HG03095 (cell line): ENCODE measurements around the gene ITGA2B.
"Not testable (repeated sequence)": the region's sequence is repeated elsewhere in the genome, so short reads cannot be mapped to it uniquely, and the experiment has no call there.

Experiments
- ATAC-seq: cut with Tn5 transposase; IDR thresholded peaks from one replicate; pipeline ENCODE4 v1.9.1; 2021; ENCODE audit warnings: moderate library complexity; ENCODE audit not compliant: unreplicated experiment

The ITGA2B gene

DNA sequence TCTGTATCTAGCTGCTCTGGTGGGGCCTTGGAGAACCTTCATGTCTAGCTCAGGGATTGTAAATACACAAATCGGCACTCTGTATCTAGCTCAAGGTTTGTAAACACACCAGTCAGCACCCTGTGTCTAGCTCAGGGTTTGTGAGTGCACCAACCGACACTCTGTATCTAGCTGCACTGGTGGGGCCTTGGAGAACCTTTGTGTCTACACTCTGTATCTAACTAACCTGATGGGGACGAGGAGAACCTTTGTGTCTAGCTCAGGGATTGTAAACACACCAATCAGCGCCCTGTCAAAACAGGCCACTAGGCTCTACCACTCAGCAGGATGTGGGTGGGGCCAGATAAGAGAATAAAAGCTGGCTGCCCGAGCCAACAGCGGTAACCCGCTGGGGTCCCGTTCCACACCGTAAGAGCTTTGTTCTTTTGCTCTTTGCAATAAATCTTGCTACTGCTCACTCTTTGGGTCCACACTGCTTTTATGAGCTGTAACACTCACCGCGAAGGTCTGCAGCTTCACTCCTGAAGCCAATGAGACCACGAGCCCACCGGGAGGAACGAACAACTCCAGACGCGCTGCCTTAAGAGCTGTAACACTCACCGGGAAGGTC lies 19.9 kb downstream of the ITGA2B start:
- not testable (repeated sequence) for ATAC-seq

- not testable (repeated sequence) for ATAC-seq
Measured at GRCh38 chr17:44368391-44369243, 20.8 kb downstream of the ITGA2B start.

GRCh38 chr17:44367231-44367979 lies 22.0 kb downstream of the ITGA2B start:
- no peak for ATAC-seq

GRCh38 chr17:44365051-44365450 lies 24.4 kb downstream of the ITGA2B start:
- not testable (repeated sequence) for ATAC-seq

- ATAC-seq: no peak
Measured at GRCh38 chr17:44363613-44364159, 25.8 kb downstream of the ITGA2B start, which contains the start of gene FAM171A2. Gene FAM171A2, minus strand, starts transcription at chr17:44363853. Its CDS starts 139 bp downstream, at chr17:44363714.

DNA sequence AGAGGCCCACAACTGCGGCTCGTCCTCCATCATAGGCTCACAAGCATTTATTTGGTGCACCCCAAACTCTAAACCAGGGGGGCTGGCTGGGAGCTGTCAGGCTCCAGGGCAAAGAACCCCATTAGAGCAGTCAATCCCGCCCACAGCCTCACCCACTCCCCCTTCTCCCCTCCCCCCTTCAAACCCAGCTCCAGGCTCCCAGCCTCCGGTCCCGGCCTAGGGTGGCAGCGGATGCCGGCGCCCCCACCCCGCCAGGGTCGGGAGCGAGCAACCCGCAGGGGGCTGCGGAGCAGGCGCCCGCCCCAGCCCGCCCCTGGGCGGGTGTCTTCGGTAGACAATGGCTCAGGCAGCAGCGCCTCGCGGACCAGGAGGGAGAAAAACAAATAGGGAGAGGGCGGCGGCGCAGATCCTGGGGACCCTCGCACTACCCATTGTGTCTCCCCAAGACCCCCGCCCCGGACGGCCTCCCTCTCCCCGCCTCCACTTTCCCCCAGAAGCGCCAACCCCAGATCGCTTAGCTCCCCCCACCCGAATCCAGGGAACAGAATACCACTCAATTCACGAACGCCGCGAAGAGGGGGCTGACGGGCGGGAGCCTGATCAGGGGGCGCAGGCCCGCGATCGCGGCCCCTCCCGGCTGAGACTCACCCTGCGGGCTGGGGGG lies 26.4 kb downstream of the ITGA2B start:
- no peak for ATAC-seq

GRCh38 chr17:44362459-44362948 lies 26.9 kb downstream of the ITGA2B start:
- ATAC-seq: no peak

DNA sequence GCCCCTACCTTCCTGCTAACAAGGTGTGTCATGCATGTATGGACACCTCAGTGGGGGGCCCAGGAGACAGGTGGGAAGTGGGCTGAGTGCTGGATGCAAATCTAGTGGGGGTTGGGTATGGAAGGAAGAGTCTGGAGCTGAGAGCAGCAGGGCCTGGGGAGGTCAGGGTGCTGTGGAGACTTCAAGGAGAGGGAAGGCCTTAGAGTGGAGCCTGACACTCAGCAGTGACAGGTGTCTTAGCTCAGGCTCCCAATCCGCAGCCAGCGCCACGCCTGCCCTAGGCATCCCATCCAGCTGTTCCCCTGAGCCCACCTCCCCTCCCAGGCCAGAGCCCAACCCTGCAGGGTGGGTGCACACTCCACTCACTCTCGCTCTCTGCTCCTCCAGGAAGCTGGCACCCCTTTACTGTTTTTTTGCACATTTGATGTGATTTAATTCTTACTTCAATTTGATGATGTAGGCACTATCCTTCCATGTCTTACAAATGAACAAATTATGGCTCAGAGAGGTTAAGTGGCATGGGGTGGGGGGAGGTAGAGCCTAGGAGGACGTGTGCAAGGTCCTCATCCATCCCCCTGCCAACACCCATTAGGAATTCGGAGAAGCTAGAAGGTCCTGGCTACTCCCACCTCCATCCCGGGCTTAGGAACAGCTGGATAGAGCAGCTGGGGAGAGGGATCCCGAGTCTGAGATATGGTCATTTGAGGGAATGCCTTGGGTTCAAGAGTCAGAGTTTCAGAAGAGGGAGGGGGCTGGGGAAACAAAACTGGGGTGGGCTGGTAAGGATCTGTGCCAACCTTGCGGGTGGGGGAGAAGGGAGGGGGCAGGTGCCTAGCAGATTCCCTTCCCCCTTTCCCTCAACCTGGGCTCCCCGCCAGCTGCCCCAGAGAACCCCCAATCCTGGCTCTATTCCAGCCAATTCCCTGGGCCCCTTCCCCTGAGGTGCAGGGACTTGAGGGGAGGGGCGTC lies 27.9 kb downstream of the ITGA2B start:
- ATAC-seq: no peak

GRCh38 chr17:44360826-44361225 lies 28.6 kb downstream of the ITGA2B start:
- no peak for ATAC-seq

GRCh38 chr17:44360144-44360533 lies 29.3 kb downstream of the ITGA2B start:
- no peak for ATAC-seq

GRCh38 chr17:44359458-44360143 lies 29.8 kb downstream of the ITGA2B start:
- no peak for ATAC-seq

DNA sequence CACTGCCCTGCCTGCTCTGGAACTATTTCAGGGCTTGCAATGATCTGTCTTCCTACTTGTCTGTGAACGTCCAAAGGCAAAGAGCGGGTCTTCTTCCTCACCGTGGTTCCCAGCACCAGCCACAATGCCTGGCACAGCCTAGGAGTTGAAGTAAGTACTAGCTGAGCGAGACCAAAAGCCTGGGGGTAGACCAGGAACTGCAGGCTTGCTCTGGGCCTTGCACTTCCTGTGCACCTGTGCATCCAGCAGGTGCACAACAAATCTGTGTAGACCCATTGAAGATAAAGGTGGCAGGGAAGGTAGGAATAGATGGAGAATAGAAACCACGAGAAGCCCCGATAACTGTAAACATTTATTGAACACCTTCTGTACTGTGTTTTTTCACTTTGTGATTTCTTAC lies 30.4 kb downstream of the ITGA2B start:
- no peak for ATAC-seq

- ATAC-seq: no peak
Measured at GRCh38 chr17:44358066-44358465, 31.4 kb downstream of the ITGA2B start.

GRCh38 chr17:44356241-44356640 lies 33.2 kb downstream of the ITGA2B start:
- ATAC-seq: no peak

- ATAC-seq: no peak
Measured at GRCh38 chr17:44355642-44356099, 33.8 kb downstream of the ITGA2B start.

DNA sequence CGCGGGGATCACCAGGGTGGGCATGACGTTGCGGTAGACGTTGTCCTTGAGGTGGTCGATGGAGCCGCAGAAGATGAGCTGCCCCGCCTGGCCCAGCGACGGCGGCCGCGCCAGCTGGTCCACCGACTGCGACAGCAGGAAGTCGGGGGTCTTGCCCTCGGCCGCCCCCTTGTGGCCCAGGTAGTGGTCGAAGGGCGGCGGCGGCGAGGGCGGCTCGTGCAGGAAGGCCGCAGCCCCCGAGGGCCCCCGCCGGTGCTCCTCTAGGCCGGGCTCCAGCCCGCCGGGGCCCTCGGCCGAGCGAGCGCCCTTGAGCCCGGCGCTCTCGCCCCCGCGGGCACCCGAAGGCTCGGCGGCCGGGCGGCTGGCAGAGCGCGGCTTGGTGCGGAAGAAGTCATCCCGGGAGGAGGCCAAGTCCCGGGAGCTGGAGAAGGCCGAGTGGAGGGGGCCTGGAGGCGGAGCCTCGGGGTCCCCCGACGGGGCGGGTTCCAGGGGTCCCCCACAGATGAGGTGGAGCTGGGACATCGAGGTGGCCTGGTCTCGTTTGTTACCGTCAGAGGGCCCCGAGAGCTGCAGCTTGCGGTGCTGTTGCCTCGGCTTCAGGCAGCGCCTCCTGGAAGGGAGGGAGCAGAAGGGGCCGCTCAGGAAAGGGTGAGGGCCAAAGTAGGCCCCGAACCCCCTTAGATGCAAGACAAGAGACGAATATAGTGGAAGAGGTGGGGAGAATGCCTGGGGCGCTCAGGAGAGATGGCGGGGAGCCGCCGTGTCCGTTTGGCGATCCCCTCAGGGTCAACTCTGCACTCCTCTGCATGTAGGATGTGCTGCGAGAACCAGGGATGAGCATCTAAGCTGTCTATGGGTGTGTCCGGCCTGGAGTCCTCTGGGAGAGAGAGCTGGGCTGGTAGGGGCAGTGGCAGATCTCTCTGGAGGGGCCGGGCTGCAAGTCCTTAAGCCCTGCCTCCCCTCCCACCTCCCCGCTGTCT lies 34.6 kb downstream of the ITGA2B start:
- no peak for ATAC-seq

- ATAC-seq: no peak
Measured at GRCh38 chr17:44353672-44354331, 35.6 kb downstream of the ITGA2B start.
